Hepatic stellate cell (primary cell): ENCODE data around the gene NQO2.
"Not testable (repeated sequence)": the region's sequence is repeated elsewhere in the genome, so short reads cannot be mapped to it uniquely, and the experiment has no call there.

Source experiments
- DNase-seq: peaks from one replicate; pipeline ENCODE4 v3.0.0; 2011; ENCODE audit warnings: low spot score

The NQO2 gene

GRCh38 chr6:3013901-3014674 is 14.4 kb downstream of the NQO2 start:
- DNase-seq, result no peak

GRCh38 chr6:3014675-3015066 is 15.0 kb downstream of the NQO2 start:
- DNase-seq, result no peak

GRCh38 chr6:3015144-3015543 is 15.4 kb downstream of the NQO2 start:
- no peak for DNase-seq

DNA sequence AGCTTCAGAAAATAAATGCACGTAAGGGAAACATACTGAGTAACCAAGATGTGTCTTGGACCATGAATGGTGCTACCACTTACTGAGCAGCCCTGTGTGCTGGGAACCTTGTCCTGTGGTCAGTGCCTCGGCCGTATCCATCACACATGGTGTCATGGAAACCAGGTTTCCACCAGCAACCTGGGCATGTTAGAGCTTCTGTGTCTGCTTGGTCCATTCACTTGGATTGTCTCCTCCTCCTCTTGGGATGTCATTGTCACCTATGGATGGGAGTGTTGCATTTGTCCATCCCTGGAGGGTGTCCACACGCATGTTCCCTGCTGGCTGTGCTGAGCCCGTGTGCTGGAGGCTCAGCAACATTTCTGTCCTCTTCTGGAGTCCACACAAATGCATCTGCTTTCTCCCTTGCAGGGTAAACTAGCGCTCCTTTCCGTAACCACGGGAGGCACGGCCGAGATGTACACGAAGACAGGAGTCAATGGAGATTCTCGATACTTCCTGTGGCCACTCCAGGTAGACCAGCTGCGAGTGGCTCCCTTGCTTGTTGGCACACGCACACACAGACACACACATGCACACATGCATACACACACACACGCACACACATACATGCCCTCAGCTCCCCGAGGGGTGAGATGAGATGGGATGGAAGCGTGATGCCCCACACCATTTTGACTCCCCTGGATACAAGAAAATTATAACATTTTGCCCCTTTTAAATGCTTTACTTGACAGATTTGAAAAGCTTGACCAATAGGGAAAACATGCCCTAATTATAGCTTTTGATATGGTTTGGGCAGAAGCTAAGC is 17.0 kb downstream of the NQO2 start:
- DNase-seq, result no peak

DNA sequence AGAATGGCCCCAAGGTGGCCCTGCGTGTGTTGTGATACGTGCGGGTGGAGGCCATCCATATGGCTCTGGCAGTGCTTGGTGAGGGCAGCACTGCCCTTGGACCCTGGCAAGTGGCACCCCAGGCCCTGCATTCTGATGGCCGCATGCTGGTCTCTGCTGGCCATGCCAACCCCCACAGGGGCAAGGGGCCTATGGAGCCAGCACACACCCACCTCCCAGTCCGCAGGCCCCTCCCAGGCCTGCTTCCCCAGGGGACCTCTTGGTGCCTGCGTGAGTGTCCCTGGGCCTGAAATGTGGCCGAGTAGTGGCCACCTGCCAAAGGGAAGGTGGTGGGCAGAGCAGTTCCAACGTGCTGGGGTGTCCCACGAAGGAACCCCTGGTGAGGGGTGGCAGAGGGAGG is 17.6 kb downstream of the NQO2 start:
- DNase-seq, result no peak

GRCh38 chr6:3019065-3019464 is 19.4 kb downstream of the NQO2 start:
- DNase-seq, result no peak

- no peak for DNase-seq
Measured at GRCh38 chr6:3019749-3020320, 20.1 kb downstream of the NQO2 start.

- not testable (repeated sequence) for DNase-seq
Measured at GRCh38 chr6:3020976-3021598, 21.4 kb downstream of the NQO2 start.

- DNase-seq, result no peak
Measured at GRCh38 chr6:3022765-3023662, 23.3 kb downstream of the NQO2 start.

- DNase-seq, result peak; percentile 95
Measured at GRCh38 chr6:3023663-3024483, 24.2 kb downstream of the NQO2 start.

DNA sequence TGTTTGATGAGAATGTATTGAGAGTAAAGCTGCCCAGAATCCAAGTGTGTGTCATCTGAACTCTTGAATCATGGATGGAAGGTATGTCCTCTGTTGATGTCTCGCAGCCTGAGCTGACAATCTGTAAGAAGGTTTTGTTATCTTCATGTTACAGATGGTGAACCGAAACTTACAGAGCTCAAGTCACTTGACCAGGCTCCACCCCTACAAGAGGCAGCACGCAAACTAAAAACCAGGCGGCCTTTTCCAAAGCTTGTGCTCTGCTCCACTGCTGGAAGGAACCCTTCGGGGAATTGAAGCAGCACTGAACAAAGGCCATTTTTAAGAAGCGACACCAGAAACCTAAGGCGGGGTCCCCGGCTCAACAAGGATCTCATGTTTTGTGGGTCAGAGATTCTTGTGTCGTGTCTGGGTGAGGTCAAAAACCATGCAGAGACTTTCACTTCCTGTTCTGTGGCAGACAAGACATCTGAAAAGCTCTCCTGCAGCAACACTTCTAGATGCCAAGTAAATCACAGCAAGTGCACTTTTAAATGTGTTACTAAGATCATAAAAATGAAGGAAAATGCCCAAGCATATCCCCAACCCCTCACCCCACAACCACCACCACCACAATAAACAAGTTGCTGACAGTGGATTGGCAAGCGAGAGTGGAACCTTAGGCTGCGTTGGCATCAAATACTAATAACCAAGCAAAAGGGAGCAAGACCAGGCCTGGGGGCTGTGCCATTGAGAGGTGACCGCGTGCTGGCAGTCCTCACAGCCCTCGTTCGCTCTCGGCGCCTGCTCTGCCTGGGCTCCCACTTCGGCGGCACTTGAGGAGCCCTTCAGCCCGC is 27.3 kb downstream of the NQO2 start:
- no peak for DNase-seq

- DNase-seq, result not testable (repeated sequence)
Measured at GRCh38 chr6:3028156-3028555, 28.5 kb downstream of the NQO2 start.

DNA sequence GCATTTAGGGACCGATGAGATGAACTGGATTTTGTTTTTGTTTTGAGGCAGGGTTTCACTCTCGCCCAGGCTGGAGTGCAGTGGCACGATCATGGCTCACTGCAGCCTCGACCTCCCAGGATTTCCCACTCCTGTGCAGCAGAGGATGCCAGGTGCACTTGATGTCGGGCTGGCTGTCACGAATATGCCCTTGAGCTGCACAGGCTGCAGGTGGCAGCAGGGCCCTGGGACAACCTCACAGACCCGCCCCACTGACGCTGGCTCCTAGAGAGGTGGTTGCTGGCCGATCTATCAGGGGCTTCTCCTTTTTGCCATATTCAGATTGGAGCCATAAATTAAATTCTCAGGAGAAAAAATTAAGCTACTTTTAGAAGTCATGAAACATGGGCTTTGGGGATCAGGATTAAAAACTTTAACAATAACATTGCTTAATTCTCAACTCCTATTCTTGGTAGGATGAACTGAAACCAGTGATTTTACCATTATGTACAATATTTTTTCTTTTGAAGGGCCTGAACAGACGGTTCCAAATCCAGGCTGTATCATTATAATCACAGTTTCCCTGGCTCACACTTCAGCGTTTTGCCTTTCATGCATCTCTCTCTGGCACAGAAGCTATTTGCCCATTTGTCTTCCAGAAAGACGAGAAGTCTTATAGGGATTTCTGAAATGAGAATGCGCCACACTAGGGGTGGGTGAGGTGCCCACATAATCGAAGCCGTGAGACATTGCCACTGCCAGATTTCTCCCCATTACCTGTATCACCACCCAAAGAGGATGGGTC is 32.4 kb downstream of the NQO2 start:
- no peak for DNase-seq

GRCh38 chr6:3032986-3033385 is 33.3 kb downstream of the NQO2 start:
- no peak for DNase-seq

GRCh38 chr6:3033652-3034051 is 34.0 kb downstream of the NQO2 start:
- DNase-seq, result no peak

GRCh38 chr6:3035397-3035796 is 35.7 kb downstream of the NQO2 start:
- DNase-seq, result no peak

GRCh38 chr6:3036861-3037637 is 37.4 kb downstream of the NQO2 start:
- no peak for DNase-seq
